NCI-H446 treated with DMSO at 0.1 percent for 48 hours (cell line): ENCODE data around the gene SLC7A8.

Experiments
- DNase-seq: peaks from one replicate; lab custom pipeline; 2025; lab: John Stamatoyannopoulos, UW

SLC7A8 gene

DNA sequence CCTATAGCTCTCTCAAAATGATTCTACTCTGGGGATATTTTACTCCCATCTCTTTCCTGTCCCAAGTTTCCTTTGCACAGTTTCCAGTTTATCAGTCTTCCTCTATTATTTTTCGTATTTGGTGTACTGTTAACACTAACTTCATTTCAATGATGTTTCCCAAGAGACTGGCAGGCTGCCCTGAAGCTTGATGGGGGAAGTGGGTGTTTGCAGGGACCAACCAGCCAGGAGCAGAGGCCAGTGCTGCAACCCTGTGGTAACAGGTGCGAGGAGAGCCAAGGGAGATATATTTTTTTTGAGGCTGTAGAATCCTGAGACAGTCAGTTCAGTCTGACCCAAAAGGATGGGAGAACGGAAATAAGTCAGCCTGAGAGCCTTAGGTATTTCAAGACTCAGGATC, 52.6 kb downstream of the SLC7A8 start:
- no peak for DNase-seq

DNA sequence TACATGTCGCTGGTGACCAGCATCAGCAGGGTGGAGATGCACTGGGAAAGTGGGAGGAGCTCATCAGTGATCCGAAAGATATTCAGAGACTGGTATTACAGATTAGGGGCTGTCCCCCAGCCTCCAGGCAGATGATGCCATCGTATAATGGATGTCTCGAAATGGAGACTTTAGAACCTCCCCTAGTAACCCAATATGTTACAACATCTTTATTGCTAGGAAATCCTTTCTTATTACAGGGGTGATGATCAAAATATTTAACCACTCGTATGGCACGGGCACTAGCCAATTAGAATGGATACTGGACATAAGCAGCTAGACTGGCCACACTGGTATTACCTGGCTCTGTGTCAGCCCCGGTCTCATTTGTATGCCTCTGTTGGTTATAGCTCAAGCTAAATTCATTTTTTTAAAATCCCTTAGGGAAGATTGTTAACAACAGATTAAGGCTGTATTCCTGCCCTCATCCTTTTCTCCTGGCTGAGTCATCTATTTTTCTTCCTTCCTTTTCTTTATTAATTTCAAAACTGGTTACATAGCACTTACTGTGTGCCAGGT, 53.6 kb downstream of the SLC7A8 start:
- DNase-seq, result no peak

DNA sequence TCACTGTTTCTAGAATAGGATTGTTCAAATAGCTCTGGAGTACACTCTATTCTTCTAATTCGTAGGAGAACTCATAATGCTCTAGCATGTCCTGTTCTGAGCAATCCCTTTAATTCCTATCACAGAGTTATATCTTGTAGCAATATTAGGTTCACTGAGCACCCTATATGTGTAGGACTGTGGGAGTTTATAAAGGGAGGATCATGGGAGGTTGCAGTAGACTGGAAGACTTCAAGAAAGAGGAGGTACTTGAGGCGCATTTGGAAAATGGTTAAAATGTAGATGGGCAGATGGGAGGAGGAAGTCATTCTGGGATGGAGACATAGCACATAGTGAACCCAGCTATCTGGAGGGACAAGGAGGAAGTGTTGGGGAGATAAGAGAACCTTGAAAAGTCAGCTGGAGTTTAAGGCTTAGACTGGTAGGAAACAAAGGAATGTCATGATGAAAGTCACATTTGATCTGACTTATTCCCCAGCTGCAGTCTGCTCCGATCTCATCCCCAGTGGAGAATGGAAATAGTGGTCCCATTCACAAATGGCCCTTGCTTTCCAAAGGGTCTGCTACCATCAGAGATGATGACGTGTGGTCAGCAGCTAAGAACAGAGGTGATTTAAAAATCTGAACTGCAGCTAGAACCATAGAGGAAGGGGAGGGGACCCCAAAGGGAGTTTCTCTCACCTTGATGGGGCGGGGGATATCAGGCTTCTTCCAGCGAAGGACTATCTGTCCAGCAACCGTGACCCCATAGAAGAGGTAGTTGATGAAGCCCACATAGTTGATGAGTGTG, 54.3 kb downstream of the SLC7A8 start:
- DNase-seq, result no peak

DNA sequence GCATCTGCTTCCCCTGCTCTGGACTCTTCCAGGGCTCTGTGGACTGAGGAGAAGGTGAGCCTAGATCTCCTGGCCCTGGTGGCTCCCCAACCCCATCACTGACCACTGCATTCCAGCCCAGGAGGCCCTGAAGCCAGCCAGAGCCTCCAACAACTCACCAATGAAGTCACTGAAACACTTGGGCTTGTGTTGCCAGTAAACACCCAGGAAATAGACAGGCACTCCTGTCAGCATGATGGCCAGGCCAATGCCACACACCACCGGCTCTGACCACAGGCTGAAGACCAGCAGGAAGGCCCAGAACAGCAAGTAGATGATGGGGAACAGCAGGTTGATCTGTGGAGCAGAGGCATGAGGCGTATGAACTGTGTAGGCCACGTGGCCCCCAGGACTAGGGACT, 55.6 kb downstream of the SLC7A8 start:
- DNase-seq, result no peak

DNA sequence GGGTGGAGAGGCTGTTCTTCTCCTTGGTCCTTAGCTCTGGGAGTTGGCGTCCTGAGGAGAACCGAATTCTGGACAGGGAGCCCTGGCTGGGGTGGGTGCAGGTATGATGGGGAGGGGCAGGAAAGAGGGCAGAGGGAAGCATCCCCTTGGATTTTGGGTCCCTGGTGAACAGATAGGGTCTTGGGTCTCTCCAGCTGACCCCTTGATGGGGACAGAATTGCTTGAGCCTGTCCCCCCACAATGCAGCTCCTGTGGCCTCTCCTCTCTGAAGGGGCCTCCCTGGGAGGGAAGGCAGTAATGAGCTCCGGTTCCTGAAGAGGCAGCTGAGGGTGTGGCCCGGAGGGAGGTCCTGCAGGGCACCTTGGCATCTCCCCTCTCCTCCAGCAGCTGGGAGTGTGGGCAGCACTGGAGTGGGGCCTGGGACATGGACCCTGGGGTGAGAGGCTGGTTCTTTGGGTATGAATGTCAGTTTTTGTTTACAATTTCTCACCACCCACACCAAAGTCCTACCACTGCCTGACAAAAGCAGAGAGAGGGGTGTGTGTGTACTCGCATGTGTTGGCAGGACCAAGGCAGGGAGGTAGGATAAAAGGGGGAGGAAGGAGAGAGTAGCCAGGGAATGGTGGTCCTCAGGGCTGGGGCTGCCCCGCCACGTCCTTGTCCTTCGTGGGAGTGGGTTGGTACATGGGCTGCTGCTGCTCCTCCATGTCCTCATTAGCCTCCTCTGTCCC, 56.7 kb downstream of the SLC7A8 start:
- no peak for DNase-seq

DNA sequence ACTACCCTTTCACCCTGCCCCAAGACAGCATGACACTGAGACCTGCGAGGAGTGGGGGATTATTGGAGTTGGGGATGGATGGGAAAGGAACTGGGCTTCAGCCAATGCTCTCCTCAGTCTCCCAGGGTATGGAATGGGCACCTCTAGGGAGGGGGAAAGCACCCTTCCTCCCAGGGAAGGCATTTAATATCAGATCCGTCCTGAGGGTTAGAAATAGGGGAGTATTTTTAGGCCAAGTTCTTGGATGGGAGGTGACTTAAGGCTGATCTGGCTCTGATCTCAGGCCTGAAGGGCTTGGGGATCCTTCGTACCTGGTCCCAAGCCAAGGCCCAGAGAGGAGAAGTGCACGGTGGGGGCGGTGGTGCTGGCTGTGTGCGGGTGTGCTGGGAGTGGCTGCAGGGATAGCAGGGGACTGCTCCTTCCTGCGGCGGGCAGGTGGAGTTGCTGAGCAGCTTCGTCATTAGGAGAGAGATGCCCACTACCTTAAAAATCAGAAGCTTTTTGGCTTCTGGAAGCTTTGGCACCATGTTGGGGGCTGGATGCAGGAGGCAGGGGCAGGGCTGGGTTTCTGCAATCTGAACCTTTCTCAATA, 57.4 kb downstream of the SLC7A8 start:
- DNase-seq, result no peak

DNA sequence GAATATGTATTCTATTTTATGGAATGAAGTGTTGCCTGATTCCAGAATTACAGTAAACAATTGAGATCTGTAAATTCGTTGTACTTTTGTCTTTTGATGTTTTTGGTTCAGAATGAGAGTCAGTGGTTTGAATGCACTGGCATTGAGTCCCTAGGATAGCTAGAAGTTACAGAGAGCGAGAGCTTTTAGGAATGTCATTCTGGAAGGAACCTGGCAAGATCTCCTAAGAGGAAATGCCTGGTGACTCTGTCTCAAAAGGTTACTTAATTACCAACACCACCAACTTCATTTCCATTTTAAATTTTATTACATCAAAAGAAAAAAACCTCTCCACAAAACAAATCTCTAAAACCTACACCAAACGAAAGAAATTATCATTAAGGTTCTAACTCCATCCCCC, 58.4 kb downstream of the SLC7A8 start:
- DNase-seq, result no peak

DNA sequence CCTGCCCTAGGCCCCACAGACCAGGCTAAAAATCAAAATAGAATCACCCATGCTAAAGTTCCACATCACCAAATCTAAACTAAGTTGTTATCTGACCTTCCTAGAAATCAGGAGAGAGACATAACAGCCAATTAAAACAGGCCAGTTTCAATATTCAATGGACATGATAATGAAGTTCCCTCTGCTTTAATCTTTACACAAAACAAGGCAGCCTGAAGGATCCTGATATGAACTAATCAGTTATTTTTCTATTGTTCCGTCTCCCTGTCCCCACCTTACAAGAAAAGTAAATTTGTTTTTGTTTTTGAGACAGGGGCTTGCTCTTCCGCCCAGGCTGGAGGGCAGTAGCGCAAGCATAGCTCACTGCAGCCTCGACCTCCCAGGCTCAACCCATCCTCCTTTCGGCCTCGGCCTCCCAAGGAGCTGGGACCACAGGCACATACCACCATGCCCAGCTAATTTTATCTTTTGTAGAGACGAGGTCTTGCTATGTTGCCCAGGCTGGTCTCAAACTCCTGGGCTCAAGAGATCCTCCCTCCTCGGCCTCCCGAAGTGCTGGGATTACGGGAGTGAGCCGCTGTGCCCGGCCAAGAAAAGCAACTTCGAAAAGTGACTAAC, 59.0 kb downstream of the SLC7A8 start:
- no peak for DNase-seq

DNA sequence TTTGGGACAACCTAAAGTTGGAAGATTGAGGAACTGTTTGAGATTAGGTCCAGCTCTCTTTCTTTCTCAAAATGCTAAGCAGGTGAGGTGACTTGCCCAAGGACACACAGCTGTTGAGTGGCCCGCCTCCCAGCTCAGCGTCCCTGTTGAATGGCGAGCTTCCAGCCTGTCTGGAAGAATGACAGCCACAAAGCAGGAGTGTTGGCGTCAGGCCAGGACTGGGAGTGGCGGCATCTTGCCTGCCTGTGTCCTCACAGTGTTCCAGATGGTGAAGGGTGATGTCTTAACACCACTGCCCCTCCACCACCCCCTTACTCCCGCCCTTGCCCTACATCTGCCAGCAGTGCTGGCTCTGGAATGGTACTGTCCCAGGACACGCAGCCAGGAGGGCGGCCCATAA, 60.0 kb downstream of the SLC7A8 start:
- peak; percentile 76 for DNase-seq

DNA sequence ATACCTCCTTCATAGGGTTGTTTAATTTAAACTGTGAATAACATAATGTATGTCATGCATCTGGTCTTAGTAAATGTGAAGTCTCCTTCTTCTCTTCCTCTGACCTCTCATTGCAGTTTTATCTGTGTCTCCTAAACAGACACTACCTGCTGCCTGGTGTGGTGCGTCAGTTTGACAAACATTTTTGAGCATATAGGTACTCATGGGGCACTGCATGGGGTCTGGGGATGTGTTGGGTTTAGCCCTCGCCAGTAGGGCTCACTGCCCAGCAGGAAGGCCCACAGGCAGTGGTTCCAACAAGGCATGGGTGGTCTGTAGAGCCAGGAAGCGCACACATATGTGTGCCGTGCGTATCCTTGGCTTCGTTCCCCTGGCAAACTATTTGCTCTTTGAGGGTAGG, 61.4 kb downstream of the SLC7A8 start:
- DNase-seq, result no peak

DNA sequence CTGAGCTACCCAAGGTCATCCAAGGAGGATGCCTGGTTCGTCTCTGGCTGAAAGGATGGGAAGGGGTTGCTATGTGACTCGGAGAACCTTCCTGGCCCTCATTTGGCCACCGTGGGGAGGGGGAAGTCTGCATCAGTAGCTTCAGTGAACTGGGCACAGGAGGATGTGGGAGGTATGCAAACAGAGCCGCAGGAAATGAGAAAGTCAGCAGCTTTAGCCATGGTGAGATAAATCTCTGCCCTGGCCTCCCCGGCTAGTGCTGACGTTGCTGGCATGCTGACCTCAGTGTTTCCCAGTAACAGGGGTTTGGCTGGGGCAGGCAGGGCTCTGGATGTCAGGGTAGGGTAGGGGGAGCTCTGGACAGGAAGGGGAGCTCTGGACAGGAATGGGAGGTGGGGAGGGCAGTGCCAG, 62.1 kb downstream of the SLC7A8 start:
- no peak for DNase-seq

DNA sequence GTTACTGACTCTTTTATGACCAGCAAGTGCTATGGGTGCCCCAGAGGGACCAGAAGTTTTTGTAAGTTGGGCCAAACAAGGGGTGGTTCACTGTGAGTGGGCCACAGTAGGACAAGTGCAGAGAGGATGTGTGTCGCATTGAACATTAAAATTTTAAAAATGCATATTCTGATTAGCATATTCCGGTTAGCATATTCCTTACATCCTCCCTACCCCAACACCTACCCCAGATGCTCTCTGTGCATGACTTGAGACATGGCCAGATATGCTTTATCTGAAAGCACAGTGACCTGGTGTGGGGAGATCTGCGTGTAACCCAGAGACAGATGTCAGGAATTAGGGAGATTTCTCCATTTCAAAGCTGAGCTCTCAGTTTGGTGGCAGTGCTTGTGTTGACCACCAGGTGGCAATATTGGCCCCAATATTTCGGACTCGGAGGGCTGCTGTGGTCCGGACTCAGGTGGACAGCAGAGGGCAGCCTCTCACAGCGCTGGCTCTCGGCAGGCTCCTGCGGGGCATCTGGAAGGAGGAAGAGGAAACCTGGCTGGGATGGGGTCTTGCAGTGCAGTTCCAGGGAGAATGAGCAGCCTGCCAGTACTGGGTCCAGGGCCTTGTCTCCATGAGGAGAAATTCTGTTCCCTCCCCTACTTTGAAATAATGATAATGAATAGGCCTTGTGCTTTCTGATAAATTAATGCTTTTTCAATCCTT, 62.8 kb downstream of the SLC7A8 start:
- DNase-seq, result peak; percentile 69

DNA sequence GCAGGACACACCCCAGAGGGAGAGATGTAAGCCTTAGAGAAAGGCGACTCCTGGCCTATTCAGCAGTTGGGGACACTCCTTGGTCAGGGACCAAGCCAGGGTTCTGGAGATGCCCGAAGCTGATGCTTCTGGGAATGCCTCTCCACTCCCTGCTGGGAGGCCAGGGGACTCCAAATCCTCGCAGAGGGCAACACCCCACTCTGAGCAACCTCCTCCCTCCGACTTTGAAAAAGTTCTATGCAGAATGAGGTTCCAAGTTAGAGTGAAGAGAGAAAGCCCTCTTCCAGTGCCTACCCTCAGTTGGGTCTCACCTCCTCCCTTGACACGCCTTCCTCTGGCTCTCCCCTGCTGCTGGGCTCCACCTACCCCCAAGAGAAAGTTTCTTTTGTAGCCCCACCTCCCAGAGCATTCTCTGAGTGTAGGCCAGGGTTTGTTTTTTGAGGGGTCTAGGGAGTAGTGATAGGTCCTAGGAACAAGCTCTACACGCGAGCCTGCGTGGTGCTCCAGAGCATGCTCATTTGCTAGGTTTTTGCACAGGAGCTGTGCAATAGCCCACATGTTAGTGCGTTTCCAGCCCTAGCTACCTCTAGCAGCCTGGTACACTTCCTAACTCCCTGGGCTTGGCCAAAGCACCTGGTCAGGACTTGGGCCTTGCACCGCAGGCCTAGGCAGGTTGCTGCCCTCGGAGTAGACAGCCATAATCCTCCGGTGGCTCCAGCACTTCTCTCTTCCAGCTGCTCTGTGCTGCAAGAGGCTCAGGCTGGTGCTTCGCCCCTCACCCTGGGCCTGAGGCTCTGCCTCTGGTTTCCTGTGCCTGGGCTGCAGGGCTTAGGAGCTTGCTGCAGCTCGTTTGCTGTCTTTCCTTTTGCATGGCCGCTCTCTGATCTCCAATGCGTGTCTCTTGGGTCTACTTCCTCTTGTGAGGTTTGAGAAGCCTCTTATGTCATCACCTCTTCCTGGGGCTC, 63.8 kb downstream of the SLC7A8 start:
- DNase-seq, result no peak

DNA sequence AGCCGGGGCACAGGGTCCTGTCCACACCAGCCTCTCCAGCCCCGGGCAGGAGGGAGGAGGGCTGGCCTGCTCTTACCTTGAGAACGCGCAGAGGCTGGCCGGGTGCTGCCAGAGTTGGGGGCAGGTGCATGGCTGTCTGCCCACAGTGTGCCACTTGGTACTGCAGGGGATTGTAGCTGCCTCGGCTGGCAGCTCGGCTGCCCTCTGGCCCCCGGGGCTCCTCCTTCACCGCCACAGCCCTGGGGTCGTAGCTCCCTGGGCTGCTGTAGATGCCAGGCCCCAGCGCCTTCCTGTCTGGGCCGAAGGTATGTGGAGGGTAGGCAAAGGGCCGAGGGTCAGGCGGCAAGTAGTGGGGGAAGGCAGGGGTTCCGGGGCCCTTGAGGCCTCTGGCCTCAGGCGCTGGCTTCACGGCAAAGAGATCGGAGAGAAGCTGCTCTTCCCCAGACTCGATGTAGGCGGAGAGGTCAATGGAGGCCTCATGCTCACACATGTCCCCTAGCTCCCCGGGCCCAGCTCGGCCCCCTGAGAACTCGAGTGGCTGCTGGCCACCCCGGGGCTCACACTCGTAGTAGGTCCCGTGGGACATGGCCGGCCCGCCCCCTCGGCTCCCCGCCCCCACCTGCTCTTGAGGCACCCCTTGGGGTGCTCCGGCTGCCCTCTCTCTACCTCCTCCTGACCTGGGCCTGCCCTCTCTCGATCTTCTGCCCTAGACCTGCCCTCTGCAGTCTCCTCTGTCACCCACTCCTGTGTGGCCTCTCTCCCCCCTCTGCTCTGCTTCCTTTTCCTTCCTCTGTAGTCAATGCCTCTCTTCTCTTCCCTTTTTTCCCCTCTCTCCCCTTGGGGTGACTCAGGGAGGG, 64.7 kb downstream of the SLC7A8 start, which contains the start of gene CEBPE:
Gene CEBPE, minus strand, starts transcription at position 750 of the 857 bp plus-strand sequence. Its CDS starts 164 bp downstream, at position 586.
- no peak for DNase-seq

DNA sequence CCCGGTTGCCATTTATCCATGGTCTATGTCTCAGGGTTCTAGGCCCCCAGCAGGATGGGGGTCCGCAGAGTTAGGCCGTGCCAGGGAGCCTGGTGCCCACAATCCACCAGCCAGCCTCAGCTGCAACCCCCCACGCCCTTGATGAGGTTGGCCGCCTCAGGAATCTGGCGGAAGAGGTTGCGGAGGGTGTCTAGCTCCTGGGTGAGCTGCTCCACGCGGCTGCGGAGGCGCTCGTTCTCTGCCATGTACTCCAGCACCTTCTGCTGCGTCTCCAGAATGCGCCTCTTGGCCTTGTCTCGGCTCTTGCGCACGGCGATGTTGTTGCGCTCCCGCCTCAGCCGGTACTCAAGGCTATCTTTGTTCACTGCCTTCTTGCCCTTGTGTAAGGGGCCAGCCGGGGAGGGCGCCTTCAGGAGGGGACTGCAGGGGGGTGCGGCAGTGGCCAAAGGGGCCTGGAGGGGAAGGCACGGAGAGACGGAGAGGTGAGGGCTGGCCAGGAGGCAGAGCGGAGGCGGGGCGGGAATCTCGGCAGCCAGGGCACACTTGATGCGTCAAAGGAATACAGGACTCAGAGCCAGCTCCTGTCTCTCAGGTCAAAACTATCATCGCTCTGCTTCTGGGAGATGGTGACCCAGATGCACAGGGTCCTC, 66.0 kb downstream of the SLC7A8 start:
- no peak for DNase-seq

DNA sequence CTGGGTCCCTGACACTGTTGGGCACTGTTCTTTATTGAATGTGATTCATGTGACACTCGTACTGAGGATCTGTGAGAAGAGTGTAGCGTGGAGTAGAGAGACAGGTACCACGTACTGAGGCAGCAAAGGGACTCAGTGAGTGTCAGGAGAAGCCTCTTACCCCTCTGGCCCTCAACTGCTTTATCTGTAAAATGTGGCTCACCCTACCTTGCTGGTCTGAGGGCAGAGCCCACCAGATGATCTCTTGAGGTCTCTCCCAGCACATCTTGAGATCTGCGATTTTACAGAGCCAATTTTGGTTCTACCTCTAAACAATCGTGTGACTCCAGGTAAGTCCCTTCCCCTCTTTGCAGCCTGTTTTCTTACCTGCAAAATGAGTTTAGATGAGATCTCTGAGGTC, 67.5 kb downstream of the SLC7A8 start:
- no peak for DNase-seq

DNA sequence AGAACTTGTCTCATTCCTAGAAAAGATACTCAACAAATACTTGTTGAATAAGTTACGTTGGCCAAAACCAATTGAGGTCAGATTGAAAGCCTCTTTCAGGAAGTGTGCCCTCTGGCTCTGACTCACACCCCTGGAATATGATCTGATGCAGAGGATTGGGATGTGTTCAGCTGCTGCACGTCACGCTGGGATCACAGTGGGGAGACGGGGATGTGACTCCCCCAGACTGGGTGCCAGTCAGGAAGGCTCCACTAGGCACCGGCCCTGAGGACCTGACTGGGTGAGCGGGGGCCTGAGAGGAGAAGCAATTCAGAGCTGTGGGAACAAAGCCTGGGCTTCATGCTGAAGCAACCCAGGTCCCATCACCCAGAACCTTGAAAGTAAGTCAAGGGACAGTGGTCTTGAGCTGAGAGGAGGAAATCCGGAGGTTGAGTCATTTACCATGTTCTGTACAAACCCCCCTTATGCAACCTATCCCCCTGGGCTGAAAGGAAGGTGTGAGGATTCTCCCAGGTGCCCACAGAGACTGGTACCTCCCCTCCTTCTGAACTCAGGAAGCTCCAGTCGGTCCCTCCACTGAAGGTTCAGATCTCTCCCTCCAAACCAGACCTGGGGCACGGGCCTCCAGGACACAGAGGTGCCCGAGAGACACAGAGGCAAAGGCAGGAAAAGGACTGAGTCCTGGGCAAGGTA, 68.3 kb downstream of the SLC7A8 start:
- DNase-seq, result no peak

DNA sequence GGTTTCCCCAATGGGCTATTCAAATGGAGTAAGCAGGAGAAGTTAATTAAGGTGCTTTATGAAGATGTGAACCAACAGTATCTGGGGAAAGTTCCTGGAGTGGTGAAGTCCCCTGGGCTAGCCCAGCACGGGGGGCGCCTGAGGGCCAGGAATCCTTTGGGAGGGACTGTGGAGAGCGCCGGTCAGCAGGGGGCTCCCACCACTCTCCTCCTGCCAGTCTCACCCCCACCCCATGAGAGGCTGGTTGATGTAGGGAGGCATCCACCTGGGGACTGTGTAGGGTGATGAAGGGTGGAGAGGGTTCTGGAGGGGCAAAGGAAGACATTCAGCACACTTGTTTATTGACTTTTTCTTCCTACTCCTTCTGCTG, 68.8 kb downstream of the SLC7A8 start:
- no peak for DNase-seq

DNA sequence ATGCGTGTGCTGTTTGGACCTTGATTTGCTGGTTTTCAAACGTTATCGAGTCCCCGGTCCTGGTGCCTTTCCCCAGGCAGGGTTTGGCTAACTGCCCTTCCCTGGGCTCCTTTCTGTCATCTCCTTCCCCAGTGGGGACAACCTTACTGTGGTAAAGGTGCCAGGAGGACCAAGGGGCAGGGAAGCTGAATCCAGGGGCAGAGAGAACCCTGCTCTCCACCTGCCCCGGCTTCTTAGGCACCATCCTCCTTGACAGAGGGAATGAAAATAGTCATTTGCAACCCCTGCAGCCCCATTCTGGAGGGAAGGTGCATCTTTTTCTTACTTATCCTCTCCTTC, 69.4 kb downstream of the SLC7A8 start:
- no peak for DNase-seq
